Neural crest cell (in vitro differentiated cells): ENCODE results near the gene MRPL19. TPM values are rescaled to one million over a fixed set of nuclear protein-coding genes. Genes with fewer than 3 reads are reported as not detected.
A peak's percentile ranks its signal among the peaks of the same experiment; 100 is the strongest.

Experiments
- DNase-seq: peaks from one replicate; pipeline ENCODE4 v3.0.0; 2021; ENCODE audit warnings: low read depth, mixed read lengths, low spot score
- H3K27ac Mint-ChIP-seq: one replicate; pipeline ENCODE4 v1.8.0; 2021; ENCODE audit warnings: mild to moderate bottlenecking, mixed read lengths; ENCODE audit not compliant: unreplicated experiment
- H3K27me3 Mint-ChIP-seq: 2 replicates; pipeline ENCODE4 v1.8.0; 2021; ENCODE audit warnings: low read depth, mild to moderate bottlenecking, mixed read lengths
- H3K36me3 Mint-ChIP-seq: 2 replicates; pipeline ENCODE4 v1.8.0; 2021; ENCODE audit warnings: low read depth, mild to moderate bottlenecking, mixed read lengths
- H3K4me1 Mint-ChIP-seq: 2 replicates; pipeline ENCODE4 v1.8.0; 2021; ENCODE audit warnings: mixed read lengths
- H3K4me3 Mint-ChIP-seq: one replicate; pipeline ENCODE4 v1.8.0; 2021; ENCODE audit warnings: mild to moderate bottlenecking, mixed read lengths
- H3K9me3 Mint-ChIP-seq: 2 replicates; pipeline ENCODE4 v1.8.0; 2021; ENCODE audit warnings: mixed read lengths
- total RNA-seq: library from RNA; stranded (reverse); gene quantifications from 2 replicates; pipeline ENCODE4 v1.2.1, GENCODE V29; 2021
- TF ChIP-seq, protein P1 (sequence below): fragments of 200-600 bp; sonication (generic); conservative IDR thresholded peaks from 2 replicates; pipeline ENCODE4 v1.5.0; 2021; ENCODE audit warnings: antibody characterized with exemption, mild to moderate bottlenecking

MRPL19 gene
- total RNA-seq, 1 donor from 2014 or later: 64.5 TPM

- Mint-ChIP-seq H3K9me3 (no peaks in the 10 kb centered on the region), H3K4me3 (no peak overlapping the region), H3K4me1 (peaks cover 4% of the 10 kb centered on the region), H3K36me3 (no peaks in the 10 kb centered on the region), H3K27ac (no peak overlapping the region), H3K27me3 (peaks cover 27% of the 10 kb centered on the region)
- TF ChIP-seq, protein P1, sequence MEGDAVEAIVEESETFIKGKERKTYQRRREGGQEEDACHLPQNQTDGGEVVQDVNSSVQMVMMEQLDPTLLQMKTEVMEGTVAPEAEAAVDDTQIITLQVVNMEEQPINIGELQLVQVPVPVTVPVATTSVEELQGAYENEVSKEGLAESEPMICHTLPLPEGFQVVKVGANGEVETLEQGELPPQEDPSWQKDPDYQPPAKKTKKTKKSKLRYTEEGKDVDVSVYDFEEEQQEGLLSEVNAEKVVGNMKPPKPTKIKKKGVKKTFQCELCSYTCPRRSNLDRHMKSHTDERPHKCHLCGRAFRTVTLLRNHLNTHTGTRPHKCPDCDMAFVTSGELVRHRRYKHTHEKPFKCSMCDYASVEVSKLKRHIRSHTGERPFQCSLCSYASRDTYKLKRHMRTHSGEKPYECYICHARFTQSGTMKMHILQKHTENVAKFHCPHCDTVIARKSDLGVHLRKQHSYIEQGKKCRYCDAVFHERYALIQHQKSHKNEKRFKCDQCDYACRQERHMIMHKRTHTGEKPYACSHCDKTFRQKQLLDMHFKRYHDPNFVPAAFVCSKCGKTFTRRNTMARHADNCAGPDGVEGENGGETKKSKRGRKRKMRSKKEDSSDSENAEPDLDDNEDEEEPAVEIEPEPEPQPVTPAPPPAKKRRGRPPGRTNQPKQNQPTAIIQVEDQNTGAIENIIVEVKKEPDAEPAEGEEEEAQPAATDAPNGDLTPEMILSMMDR: no peak
- no peak for DNase-seq
These were observed 9.0 kb upstream of the MRPL19 start for GRCh38 chr2:75637568-75637967.

DNA sequence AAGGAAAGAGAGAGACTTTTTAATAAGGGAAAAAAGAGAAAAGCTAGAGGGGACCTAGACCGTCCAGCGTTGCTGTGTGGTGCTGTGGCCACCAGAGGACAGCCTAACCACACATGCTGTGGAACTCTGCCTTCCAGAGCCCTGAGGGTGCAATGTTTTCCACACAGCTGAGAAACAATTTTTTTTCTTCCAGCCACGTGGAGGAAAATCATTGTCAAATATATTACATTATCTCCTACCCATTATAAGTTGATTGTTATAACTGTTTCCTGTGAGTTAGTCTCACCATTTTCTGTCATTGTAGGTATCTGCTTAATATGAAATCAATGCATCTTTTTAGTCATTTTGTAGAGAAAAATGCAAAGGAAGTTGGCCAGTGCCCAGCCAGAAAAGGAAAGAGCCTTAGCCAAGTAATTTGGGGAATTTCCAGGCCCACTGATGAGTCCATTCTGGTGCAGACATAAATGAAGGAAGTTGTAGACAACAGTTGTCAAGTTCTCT is 5.9 kb upstream of the MRPL19 start:
- H3K9me3 Mint-ChIP-seq: no peaks in the 10 kb centered on the region
- no peak overlapping the region for H3K27ac Mint-ChIP-seq
- no peak overlapping the region for H3K4me3 Mint-ChIP-seq
- peak; percentile 63 for DNase-seq
- TF ChIP-seq, protein P1: peak; percentile 98
- H3K36me3 Mint-ChIP-seq: no peaks in the 10 kb centered on the region
- H3K4me1 Mint-ChIP-seq: peaks cover 4% of the 10 kb centered on the region
- peaks cover 27% of the 10 kb centered on the region for H3K27me3 Mint-ChIP-seq

DNA sequence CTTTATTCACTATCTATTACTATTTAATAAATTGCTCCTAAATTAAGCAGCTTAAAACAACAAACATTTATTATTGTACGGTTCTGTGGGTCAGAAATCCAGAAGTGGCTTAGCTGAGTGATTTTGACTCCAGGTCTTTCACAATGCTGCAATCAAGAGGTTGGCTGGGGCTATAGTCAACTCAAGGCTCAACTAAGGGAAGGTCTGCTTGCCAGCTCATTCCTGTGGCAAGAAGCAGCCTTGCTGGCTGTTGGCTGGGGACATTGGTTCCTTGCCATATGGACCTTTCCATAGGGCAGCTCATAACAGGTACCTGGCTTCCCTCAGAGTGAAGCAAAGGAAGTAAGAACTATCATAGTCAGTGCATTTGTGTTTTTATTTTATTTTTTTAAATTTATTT is 5.0 kb upstream of the MRPL19 start:
- Mint-ChIP-seq H3K27ac (no peak overlapping the region), H3K36me3 (peaks cover 1% of the 10 kb centered on the region), H3K27me3 (peaks cover 27% of the 10 kb centered on the region), H3K4me3 (no peak overlapping the region), H3K4me1 (peaks cover 10% of the 10 kb centered on the region), H3K9me3 (no peaks in the 10 kb centered on the region)
- no peak for DNase-seq
- TF ChIP-seq, protein P1: no peak

GRCh38 chr2:75643980-75644379 is 2.6 kb upstream of the MRPL19 start:
- H3K27me3 Mint-ChIP-seq: peaks cover 10% of the 10 kb centered on the region
- no peak overlapping the region for H3K4me3 Mint-ChIP-seq
- H3K27ac Mint-ChIP-seq: no peak overlapping the region
- H3K36me3 Mint-ChIP-seq: peaks cover 3% of the 10 kb centered on the region
- H3K9me3 Mint-ChIP-seq: no peaks in the 10 kb centered on the region
- TF ChIP-seq, protein P1: no peak
- DNase-seq: no peak
- H3K4me1 Mint-ChIP-seq: peaks cover 26% of the 10 kb centered on the region

DNA sequence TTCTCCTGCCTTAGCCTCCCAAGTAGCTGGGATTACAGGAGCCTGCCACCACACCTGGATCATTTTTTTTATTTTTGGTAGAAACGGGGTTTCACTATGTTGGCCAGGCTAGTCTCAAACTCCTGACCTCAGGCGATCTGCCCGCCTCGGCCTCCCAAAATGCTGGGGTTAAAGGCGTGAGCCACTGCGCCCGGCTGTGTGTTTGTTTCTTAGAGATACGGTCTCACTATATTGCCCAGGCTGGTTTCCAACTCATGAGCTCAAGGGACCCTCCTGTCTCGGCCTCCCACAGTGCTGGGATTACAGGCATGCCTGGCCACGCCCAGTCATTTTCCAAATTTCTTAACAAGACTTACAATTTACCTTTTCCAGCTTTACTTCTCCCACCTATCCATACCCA is 940 bp upstream of the MRPL19 start:
- Mint-ChIP-seq H3K9me3 (no peaks in the 10 kb centered on the region), H3K36me3 (peaks cover 5% of the 10 kb centered on the region), H3K27me3 (no peaks in the 10 kb centered on the region), H3K4me3 (peak overlapping the region; percentile 49), H3K27ac (no peak overlapping the region), H3K4me1 (peaks cover 28% of the 10 kb centered on the region)
- no peak for DNase-seq
- TF ChIP-seq, protein P1: no peak
